ENCODE data around the gene KLHL10.

- no peak for TF ChIP-seq SUZ12 (IDR thresholded peaks at IDR 0.05; ENCODE audit: extremely low read depth, insufficient read depth, insufficient read length)
- TF ChIP-seq YY1 (IDR thresholded peaks at IDR 0.05; ENCODE audit: insufficient read depth, insufficient read length), result no peak
- TF ChIP-seq ZNF274 (IDR thresholded peaks at IDR 0.05; ENCODE audit: low read depth, low read length), result no peak
Measured at GRCh38 chr17:41848788-41849187, 11.2 kb downstream of the KLHL10 start.

Measured in NT2/D1 (cell line).